Embryonic facial prominence (tissue), 1 donor: ENCODE results near the gene ACOX2.

Experiments
- DNase-seq: peaks from one replicate; pipeline ENCODE4 v3.0.0-alpha.2; 2016; ENCODE audit errors: extremely low spot score

The ACOX2 gene

DNA sequence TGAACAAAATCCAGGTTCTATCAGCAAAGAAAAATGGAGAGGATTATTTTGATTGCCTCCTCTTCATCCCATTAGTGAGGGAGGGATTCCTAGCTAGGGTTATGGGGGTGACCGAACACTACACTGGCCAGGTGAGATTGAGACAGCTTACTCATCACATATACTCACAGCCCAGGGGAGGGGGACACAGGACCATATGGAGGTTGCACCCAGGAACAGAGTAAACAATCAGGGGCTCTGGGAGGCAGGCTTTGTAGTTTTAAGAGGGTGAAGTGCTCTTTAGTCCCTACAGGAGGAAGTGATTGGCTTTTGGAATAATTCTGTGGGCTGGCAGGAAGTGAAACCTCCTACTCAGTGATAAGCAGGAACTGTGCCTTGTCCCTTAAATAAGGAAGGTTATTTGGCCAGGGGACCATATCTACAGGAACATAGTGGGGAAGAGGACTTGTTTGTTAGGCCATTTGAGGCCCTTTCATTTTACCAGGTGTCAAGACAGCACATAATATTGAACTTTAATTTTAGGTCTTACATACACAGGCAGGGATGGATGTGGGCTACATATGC is 62.6 kb downstream of the ACOX2 start:
- DNase-seq, result no peak

DNA sequence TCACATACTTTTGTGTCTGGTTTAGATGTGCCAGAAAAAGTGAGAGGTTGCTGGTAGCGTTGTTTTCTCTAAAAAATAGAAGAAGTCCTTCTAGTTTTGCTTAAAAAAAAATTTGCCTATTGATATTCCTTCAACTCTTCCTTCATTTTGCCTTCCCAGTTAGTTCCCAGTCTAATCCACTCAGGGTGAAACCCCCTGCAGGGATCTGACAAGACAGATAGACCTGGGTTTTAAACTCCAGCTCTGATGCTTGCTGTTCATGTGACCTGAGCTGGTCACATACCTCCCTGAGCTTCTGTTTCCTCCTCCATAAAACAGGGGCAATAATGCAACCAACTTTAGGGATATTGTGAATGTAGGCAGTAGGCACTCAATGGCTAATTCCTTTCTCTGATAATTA is 63.7 kb downstream of the ACOX2 start:
- DNase-seq, result no peak

DNA sequence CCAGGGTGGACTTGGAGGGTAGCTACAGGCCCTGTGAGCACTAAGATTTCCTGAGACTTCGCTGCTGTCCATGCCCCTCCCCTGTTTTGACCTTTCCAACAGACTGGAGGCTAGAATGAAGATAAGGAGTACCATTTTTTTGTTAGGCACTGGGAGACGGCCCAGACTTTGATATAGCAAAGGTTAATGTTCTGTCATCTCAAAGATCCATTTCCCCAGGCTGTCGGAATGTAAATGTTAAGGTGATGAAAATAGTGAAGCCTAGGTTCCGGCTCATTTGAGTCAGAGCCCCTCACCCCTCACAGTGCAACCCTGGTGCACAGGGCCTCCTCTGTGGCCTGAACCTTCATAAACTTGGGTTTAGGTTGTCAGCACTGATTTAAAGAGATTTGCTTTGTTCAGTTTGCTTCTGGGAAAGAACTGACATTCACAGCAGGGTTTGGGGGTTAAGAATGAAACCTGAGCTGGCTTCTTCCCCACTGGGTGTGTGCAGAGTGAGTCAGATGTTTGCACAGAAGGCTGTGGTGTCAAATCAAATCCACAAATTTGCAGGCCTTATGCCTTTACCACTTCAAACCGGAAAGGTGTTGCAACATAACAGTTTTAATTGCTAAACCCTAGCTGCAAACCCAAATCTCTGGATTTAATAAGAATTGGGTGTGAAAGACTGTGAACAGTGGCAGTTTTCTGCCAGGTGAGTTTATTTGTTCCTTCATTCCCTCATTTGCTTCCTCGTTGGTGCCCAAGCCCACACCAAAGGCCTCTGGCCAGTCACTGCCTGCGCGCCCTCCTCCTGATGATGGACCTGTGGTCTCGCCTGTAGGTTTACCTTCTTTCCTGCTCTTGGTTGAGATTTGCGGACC is 65.7 kb downstream of the ACOX2 start:
- no peak for DNase-seq

DNA sequence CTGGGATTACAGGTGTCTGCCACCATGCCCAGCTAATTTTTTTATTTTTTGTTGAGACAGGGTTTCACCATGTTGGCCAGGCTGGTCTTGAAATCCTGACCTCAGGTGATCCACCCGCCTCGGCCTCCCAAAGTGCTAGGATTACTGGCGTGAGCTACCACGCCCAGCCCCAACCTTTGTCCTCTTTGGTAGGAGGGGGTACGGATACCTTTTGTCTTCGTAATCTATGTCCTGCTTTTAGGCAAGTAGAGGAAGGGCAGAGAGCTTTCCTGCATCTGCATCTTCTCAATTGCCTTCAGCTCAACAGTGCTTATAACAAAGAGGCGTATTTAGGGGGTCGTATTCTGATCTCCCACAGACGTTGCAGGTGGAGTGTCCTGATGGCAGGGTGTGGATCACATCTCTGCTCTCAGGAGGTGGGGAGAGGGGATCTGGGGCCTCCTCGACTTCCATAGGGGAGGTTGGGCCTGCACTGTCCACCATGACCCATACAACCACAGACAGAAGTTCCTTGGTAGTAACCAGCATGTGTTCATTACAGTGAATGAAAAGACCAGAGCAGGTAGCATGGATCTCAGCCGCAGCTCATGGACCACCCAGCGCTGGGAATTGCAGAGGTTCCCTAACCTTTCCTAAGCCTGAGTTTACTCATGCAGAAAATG is 66.5 kb downstream of the ACOX2 start:
- no peak for DNase-seq

DNA sequence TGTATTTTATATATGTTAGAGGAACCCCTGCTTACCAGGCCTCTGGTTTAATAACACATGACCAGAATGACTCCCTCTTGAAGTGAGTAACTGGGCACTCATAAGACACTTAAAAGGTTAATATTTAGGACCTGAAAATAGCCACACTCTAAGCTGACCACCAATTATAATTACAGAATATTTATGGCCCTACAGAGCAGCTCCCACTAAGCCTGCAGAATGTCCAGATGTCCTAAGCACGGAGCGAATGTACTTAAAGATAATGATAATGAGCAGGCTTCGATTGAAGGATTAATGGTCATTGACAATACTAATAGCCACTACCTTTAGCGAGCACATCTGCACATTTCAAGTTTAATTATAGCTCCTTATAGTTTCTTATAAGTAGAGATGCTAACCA is 67.9 kb downstream of the ACOX2 start:
- DNase-seq, result no peak

DNA sequence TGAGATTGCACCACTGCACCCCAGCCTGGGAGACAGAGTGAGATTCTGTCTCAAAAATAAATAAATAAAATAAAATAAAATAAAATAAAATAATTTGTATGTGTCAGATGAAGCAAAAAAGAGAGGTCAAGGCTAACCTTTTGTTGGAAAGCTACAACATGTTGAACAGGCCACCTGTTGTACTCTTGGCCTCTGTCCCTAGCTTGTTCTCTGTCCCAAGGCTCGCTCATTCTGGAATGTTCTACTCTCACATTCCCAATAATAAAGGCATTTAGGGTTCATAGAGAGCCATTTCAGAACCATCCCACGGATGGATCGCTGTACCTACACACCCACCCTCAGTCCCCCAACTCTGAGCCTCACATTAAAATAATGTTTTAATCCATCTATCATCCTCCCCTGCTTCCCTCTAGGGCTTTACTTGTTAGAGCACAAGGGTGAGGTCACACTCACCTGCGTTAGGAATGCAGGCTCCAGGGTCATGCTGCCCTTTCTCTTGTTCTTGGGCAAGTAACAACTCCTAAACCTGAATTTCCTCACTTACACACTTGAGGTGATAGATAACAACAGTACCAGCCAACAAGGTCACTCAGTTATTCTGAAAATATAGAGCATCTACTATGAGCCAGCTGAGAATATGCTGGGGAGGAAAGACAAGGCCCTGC is 70.0 kb downstream of the ACOX2 start:
- DNase-seq, result no peak

DNA sequence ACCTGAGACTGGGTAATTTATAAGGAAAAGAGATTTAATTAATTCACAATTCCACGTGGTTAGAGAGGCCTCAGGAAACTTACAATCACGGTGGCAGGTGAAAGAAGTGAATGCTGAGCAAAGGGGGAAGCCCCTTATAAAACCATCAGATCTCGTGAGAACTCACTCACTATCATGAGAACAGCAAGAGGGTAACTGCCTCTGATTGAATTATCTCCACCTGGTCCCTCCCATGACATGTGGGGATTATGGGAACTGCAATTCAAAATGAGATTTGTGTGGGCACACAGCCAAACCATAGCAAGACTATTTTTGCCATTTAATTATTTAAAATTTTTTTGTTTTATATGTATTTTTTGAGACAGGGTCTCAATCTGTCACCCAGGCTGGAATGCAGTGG is 72.1 kb downstream of the ACOX2 start:
- no peak for DNase-seq

DNA sequence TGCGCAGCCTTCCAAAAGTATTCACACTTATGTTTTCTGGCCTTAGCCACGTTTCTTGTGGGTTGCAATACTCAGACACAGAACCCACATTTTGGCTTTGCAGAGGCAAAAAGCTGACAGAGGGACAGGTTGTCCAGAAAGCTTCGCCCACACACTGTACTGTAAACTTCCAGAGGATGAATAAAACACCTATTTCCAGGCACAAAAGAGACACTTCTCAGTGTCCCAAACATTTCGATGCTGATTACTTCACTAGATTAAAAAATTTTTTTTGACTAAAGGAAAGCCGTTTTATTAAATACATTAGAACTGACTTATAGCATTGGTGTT is 73.1 kb downstream of the ACOX2 start:
- no peak for DNase-seq

DNA sequence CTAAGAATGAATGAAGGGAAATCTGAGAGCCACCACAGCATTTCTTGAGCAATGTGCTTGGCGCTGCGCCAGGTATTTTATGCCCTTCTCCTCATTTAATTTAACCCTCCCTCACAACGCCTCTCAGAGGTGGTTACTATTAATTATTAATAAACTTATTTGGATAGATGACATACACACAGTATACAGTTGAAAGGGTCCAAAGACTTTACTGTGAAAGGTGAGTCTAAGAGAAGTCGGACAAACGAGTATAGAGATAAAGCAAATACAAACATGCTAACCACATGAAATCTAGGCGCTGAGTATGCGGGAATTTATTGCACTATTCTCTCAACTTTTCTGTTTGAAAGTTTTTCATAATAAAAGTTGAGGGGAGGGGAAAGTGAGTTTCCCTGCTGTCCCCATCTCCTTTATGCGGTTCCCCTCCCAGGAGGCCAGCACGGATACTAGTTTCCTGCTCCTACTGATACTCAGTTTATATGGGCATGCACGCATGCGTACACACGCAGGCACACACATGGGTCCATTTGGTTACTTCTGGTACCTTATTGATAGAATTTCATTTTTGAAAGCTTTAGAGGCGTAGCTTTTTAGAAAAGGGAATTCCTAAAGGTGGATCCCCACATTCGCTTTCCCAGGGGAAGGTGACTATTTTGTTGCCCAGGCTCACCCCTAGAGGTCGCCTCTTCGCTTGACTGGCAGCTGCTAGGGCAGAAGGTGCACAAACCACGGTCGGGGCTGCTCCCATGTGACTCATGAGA is 73.6 kb downstream of the ACOX2 start:
- no peak for DNase-seq

DNA sequence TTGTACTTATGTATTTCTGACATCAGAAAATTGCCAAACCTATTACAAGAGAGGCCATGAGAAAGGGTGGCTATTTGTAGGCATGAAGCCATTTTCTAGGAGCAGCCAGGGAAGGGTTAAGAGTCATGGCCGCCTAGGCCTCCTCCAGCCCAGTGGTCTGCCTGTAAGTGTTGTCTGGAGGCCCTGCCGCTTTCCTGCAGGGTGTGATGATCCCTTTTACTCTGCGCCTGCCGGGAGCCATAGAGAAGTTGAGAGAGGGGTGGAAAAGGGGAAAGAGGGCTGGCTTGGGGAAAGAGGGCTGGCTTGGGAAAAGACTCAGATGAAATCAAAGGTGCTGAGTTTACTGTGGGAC is 74.2 kb downstream of the ACOX2 start:
- DNase-seq, result no peak

DNA sequence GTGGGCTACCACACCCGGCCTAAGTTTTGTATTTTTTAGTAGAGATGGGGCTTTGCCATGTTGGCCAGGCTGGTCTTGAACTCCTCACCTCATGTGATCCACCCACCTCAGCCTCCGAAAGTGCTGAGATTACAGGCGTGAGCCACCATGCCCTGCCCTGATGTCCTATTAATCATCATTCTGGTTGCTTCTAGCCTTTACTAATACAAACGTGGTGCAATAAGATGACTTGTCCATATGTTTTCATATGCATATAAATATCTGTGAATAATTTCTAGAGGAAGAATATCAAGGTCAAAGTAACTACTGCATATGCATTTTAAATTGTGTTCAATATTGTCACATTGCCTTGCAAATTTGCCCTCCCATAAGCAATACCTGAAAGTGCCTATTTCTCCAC is 77.8 kb downstream of the ACOX2 start:
- DNase-seq, result no peak
